SK-N-SH treated with all-trans-retinoic acid at 6 μM for 48 hours (cell line): ENCODE data around the gene CPT1B.
"Not testable (repeated sequence)": the region's sequence is repeated elsewhere in the genome, so short reads cannot be mapped to it uniquely, and the experiment has no call there.

Experiments
- ATAC-seq: fragments of 200-7000 bp; cut with Tn5 transposase; 3 replicates; pipeline ENCODE4 v1.9.1; 2020; ENCODE audit warnings: mild to moderate bottlenecking, moderate library complexity
- BACH2 ChIP-seq: fragments of 250-450 bp; sonication (Bioruptor Pico); IDR thresholded peaks from 2 replicates; pipeline ENCODE4 v1.9.0; 2021; ENCODE audit warnings: mild to moderate bottlenecking, borderline replicate concordance
- CSDC2 ChIP-seq: fragments of 250-450 bp; sonication (Bioruptor Pico); IDR thresholded peaks from 2 replicates; pipeline ENCODE4 v1.5.0; 2020; ENCODE audit warnings: mild to moderate bottlenecking, moderate library complexity
- ESRRG ChIP-seq: fragments of 250-450 bp; sonication (Bioruptor Pico); IDR thresholded peaks from 2 replicates; pipeline ENCODE4 v1.6.1; 2021; ENCODE audit warnings: mild to moderate bottlenecking
- GLIS3 ChIP-seq: fragments of 250-450 bp; sonication (Bioruptor Pico); IDR thresholded peaks from 2 replicates; pipeline ENCODE4 v1.5.0; 2020; ENCODE audit warnings: mild to moderate bottlenecking, moderate library complexity
- ISL1 ChIP-seq: fragments of 250-450 bp; sonication (Bioruptor Pico); IDR thresholded peaks from 2 replicates; pipeline ENCODE4 v2.1.2; 2022; ENCODE audit warnings: mild to moderate bottlenecking, moderate library complexity
- OSR1 ChIP-seq: fragments of 250-450 bp; sonication (Bioruptor Pico); IDR thresholded peaks from 2 replicates; pipeline ENCODE4 v1.8.0; 2022; ENCODE audit warnings: moderate library complexity, mild to moderate bottlenecking, inconsistent platforms
- PPARA ChIP-seq: fragments of 250-450 bp; sonication (Bioruptor Pico); IDR thresholded peaks from 2 replicates; pipeline ENCODE4 v1.5.0; 2020; ENCODE audit warnings: mild to moderate bottlenecking, borderline replicate concordance
- RARB ChIP-seq: fragments of 250-450 bp; sonication (Bioruptor Pico); IDR thresholded peaks from 2 replicates; pipeline ENCODE4 v1.8.0; 2021; ENCODE audit warnings: mild to moderate bottlenecking, moderate library complexity
- SNAI2 ChIP-seq: fragments of 250-450 bp; sonication (Bioruptor Pico); IDR thresholded peaks from 2 replicates; pipeline ENCODE4 v1.5.0; 2020; ENCODE audit warnings: mild to moderate bottlenecking, moderate library complexity
- TCF4 ChIP-seq: fragments of 250-450 bp; sonication (Bioruptor Pico); IDR thresholded peaks from 2 replicates; pipeline ENCODE4 v1.8.0; 2021; ENCODE audit warnings: mild to moderate bottlenecking, moderate library complexity, borderline replicate concordance
- TOX ChIP-seq: fragments of 250-450 bp; sonication (Bioruptor Pico); IDR thresholded peaks from 2 replicates; pipeline ENCODE4 v1.8.0; 2021; ENCODE audit warnings: mild to moderate bottlenecking, moderate library complexity, borderline replicate concordance
- ZC3H10 ChIP-seq: fragments of 250-450 bp; sonication (Bioruptor Pico); IDR thresholded peaks from 2 replicates; pipeline ENCODE4 v1.5.1; 2021; ENCODE audit warnings: mild to moderate bottlenecking, moderate library complexity
- ZFP3 ChIP-seq: fragments of 250-450 bp; sonication (Bioruptor Pico); IDR thresholded peaks from 2 replicates; pipeline ENCODE4 v1.5.0; 2020; ENCODE audit warnings: mild to moderate bottlenecking, moderate library complexity
- ZFP30 ChIP-seq: fragments of 450-650 bp; formaldehyde crosslinking; IDR thresholded peaks from 2 replicates; pipeline ENCODE4 v1.5.0; 2022; ENCODE audit warnings: mild to moderate bottlenecking, moderate library complexity
- ZNF565 ChIP-seq: fragments of 450-650 bp; formaldehyde crosslinking; conservative IDR thresholded peaks from 2 replicates; pipeline ENCODE4 v1.5.0; 2020; ENCODE audit warnings: low read depth, mild to moderate bottlenecking, moderate library complexity
- ZNF70 ChIP-seq: fragments of 450-650 bp; formaldehyde crosslinking; IDR thresholded peaks from 2 replicates; pipeline ENCODE4 v1.5.0; 2020; ENCODE audit warnings: mild to moderate bottlenecking, moderate library complexity
- ZNF8 ChIP-seq: fragments of 450-650 bp; formaldehyde crosslinking; IDR thresholded peaks from 2 replicates; pipeline ENCODE4 v1.5.0; 2020; ENCODE audit warnings: mild to moderate bottlenecking, moderate library complexity
- TF ChIP-seq, protein P1 (sequence below): fragments of 250-450 bp; sonication (Bioruptor Pico); IDR thresholded peaks from 2 replicates; pipeline ENCODE4 v1.5.0; 2020; ENCODE audit warnings: mild to moderate bottlenecking, moderate library complexity
- TF ChIP-seq, protein P2 (sequence below): fragments of 250-450 bp; sonication (Bioruptor Pico); IDR thresholded peaks from 2 replicates; pipeline ENCODE4 v1.8.0; 2021; ENCODE audit warnings: low read depth, mild to moderate bottlenecking, moderate library complexity, borderline replicate concordance
- TF ChIP-seq, protein P3 (sequence below): fragments of 250-450 bp; sonication (Bioruptor Pico); IDR thresholded peaks from 2 replicates; pipeline ENCODE4 v1.5.1; 2021; ENCODE audit warnings: mild to moderate bottlenecking, moderate library complexity
- TF ChIP-seq, protein P4 (sequence below): fragments of 250-450 bp; sonication (Bioruptor Pico); IDR thresholded peaks from 2 replicates; pipeline ENCODE4 v1.8.0; 2020; ENCODE audit warnings: mild to moderate bottlenecking, moderate library complexity, borderline replicate concordance

The CPT1B gene

DNA sequence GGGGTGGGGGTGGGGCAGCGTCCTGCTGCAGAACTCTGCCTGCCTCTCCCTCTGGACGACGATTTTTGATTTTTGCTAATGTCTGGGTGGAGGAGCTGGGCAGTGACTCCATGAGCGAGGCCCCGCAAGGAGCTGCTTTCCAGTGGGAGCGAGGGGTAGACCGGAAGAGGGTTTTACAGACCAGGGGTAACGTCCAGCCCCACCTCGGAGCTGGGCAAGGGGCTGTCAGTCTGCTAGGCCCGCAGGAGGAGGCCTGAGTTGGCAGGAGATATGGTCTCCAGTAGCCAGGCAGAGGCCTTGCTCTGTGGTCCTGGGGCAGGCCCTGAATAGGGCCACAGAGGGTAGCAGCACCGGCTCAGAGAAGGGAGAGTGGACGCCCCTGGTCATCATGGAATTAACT lies 31.4 kb upstream of the CPT1B start:
- no peak for ATAC-seq
- TF ChIP-seq ZNF8 (CRISPR knock-in tag) = no peak
- no peak for TF ChIP-seq ZC3H10
- TF ChIP-seq ZNF70 (CRISPR knock-in tag) = no peak
- no peak for TF ChIP-seq TCF4 (CRISPR knock-in tag)
- TF ChIP-seq ZFP30 (CRISPR knock-in tag) = no peak
- no peak for TF ChIP-seq ESRRG (CRISPR knock-in tag)
- TF ChIP-seq RARB = no peak
- TF ChIP-seq GLIS3 = no peak
- no peak for TF ChIP-seq PPARA (CRISPR knock-in tag)
- TF ChIP-seq, protein P1, sequence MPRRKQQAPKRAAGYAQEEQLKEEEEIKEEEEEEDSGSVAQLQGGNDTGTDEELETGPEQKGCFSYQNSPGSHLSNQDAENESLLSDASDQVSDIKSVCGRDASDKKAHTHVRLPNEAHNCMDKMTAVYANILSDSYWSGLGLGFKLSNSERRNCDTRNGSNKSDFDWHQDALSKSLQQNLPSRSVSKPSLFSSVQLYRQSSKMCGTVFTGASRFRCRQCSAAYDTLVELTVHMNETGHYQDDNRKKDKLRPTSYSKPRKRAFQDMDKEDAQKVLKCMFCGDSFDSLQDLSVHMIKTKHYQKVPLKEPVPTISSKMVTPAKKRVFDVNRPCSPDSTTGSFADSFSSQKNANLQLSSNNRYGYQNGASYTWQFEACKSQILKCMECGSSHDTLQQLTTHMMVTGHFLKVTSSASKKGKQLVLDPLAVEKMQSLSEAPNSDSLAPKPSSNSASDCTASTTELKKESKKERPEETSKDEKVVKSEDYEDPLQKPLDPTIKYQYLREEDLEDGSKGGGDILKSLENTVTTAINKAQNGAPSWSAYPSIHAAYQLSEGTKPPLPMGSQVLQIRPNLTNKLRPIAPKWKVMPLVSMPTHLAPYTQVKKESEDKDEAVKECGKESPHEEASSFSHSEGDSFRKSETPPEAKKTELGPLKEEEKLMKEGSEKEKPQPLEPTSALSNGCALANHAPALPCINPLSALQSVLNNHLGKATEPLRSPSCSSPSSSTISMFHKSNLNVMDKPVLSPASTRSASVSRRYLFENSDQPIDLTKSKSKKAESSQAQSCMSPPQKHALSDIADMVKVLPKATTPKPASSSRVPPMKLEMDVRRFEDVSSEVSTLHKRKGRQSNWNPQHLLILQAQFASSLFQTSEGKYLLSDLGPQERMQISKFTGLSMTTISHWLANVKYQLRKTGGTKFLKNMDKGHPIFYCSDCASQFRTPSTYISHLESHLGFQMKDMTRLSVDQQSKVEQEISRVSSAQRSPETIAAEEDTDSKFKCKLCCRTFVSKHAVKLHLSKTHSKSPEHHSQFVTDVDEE (CRISPR knock-in tag) = no peak
- no peak for TF ChIP-seq BACH2 (CRISPR knock-in tag)
- TF ChIP-seq SNAI2 (CRISPR knock-in tag) = no peak
- TF ChIP-seq, all 23 proteins: peak for 0

DNA sequence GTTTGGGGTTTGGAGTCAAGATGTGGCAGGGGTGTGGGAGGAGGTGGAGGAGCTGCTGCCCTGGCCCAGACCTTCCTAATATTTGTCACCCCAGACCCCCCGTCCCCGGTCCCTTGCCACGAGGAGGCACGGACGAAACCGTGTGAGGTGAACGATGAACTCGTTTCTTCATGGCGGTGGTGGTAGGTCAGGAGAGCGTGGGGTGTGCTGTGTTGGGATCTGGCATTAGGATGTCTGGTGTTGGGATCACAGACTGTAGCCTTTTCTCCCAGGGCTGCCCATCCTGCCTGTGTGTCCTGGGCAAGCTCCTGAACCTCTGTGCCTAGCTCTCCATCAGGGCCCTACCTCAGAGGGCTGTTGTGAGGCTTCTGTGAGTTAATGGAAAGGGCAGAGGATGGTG lies 30.8 kb upstream of the CPT1B start:
- no peak for ATAC-seq
- TF ChIP-seq, protein P2, sequence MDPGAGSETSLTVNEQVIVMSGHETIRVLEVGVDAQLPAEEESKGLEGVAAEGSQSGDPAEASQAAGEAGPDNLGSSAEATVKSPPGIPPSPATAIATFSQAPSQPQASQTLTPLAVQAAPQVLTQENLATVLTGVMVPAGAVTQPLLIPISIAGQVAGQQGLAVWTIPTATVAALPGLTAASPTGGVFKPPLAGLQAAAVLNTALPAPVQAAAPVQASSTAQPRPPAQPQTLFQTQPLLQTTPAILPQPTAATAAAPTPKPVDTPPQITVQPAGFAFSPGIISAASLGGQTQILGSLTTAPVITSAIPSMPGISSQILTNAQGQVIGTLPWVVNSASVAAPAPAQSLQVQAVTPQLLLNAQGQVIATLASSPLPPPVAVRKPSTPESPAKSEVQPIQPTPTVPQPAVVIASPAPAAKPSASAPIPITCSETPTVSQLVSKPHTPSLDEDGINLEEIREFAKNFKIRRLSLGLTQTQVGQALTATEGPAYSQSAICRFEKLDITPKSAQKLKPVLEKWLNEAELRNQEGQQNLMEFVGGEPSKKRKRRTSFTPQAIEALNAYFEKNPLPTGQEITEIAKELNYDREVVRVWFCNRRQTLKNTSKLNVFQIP (CRISPR knock-in tag) = no peak
- TF ChIP-seq ESRRG (CRISPR knock-in tag) (no peak), ZFP30 (CRISPR knock-in tag) (no peak), CSDC2 (CRISPR knock-in tag) (no peak), ZNF8 (CRISPR knock-in tag) (no peak), ZFP3 (CRISPR knock-in tag) (no peak), BACH2 (CRISPR knock-in tag) (no peak), ZNF565 (CRISPR knock-in tag) (no peak), SNAI2 (CRISPR knock-in tag) (no peak), ZNF70 (CRISPR knock-in tag) (no peak), TOX (CRISPR knock-in tag) (no peak), PPARA (CRISPR knock-in tag) (no peak), OSR1 (CRISPR knock-in tag) (no peak), TCF4 (CRISPR knock-in tag) (no peak), ISL1 (no peak)
- TF ChIP-seq, protein P1 (CRISPR knock-in tag) = no peak
- TF ChIP-seq, protein P3, sequence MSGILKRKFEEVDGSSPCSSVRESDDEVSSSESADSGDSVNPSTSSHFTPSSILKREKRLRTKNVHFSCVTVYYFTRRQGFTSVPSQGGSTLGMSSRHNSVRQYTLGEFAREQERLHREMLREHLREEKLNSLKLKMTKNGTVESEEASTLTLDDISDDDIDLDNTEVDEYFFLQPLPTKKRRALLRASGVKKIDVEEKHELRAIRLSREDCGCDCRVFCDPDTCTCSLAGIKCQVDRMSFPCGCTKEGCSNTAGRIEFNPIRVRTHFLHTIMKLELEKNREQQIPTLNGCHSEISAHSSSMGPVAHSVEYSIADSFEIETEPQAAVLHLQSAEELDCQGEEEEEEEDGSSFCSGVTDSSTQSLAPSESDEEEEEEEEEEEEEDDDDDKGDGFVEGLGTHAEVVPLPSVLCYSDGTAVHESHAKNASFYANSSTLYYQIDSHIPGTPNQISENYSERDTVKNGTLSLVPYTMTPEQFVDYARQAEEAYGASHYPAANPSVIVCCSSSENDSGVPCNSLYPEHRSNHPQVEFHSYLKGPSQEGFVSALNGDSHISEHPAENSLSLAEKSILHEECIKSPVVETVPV (CRISPR knock-in tag) = no peak
- TF ChIP-seq, protein P4, sequence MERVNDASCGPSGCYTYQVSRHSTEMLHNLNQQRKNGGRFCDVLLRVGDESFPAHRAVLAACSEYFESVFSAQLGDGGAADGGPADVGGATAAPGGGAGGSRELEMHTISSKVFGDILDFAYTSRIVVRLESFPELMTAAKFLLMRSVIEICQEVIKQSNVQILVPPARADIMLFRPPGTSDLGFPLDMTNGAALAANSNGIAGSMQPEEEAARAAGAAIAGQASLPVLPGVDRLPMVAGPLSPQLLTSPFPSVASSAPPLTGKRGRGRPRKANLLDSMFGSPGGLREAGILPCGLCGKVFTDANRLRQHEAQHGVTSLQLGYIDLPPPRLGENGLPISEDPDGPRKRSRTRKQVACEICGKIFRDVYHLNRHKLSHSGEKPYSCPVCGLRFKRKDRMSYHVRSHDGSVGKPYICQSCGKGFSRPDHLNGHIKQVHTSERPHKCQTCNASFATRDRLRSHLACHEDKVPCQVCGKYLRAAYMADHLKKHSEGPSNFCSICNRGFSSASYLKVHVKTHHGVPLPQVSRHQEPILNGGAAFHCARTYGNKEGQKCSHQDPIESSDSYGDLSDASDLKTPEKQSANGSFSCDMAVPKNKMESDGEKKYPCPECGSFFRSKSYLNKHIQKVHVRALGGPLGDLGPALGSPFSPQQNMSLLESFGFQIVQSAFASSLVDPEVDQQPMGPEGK (CRISPR knock-in tag) = no peak

DNA sequence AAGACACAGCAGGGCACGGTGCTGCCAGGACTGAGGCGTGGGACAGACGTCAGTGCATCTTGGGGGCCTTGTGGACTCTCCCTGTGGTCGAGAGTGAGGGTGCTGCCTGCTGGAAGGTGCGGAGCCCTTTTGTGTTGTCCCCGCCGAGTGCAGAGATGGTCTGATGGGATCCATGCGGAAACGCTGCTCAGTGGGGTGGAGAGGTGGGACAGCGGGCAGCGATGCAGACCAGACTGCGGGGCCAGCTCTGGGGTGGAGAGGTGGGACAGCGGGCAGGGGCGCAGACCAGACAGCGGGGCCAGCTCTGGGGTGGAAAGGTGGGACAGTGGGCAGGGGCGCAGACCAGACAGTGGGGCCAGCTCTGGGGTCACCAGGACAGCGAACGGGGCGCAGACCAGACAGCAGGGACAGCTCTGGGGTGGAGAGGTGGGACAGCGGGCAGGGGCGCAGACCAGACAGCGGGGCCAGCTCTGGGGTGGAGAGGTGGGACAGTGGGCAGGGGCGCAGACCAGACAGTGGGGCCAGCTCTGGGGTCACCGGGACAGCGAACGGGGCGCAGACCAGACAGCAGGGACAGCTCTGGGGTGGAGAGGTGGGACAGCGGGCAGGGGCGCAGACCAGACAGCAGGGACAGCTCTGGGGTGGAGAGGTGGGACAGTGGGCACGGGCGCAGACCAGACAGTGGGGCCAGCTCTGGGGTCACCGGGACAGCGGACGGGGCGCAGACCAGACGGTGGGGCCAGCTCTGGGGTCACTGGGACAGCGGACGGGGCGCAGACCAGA lies 30.0 kb upstream of the CPT1B start:
- not testable (repeated sequence) for ATAC-seq
